Keratinocyte (primary cell): ENCODE data around the gene TIMM50. TPM values are rescaled to one million over a fixed set of nuclear protein-coding genes. Genes with fewer than 3 reads are reported as not detected.

Experiments used
- DNase-seq: peaks from one replicate; pipeline ENCODE4 v3.0.0-alpha.2; 2011; ENCODE audit warnings: low read depth, missing footprints, low spot score
- FAIRE-seq: peaks from 2 replicates; lab custom pipeline; 2011; peaks lifted over from hg19 to GRCh38; lab: Jason Lieb, UNC
- H2AFZ ChIP-seq: 2 replicates; pipeline ENCODE4 v1.6.0; 2012; ENCODE audit warnings: low read length, control low read depth, inconsistent platforms; ENCODE audit not compliant: control insufficient read depth
- H3K27ac ChIP-seq: 2 replicates; pipeline ENCODE4 v1.5.1; 2011; ENCODE audit warnings: low read length; ENCODE audit not compliant: control insufficient read depth, insufficient read depth
- H3K27me3 ChIP-seq: 3 replicates; pipeline ENCODE4 v1.6.0; 2011; ENCODE audit warnings: low read length; ENCODE audit not compliant: control insufficient read depth, insufficient read depth; ENCODE audit errors: extremely low read depth
- H3K36me3 ChIP-seq, 2 experiments: 2 replicates in 1 of 2; 3 replicates in 1 of 2; pipeline ENCODE4 v1.5.1; 2011; ENCODE audit warnings: low read length in 2 of 2, mild to moderate bottlenecking in 1 of 2; ENCODE audit not compliant: control insufficient read depth in 2 of 2, insufficient read depth in 2 of 2; ENCODE audit errors: extremely low read depth in 1 of 2
- H3K4me1 ChIP-seq: 3 replicates; pipeline ENCODE4 v1.5.1; 2011; ENCODE audit warnings: low read length; ENCODE audit not compliant: control insufficient read depth, insufficient read depth; ENCODE audit errors: extremely low read depth
- H3K4me2 ChIP-seq: 3 replicates; pipeline ENCODE4 v1.6.0; 2011; ENCODE audit warnings: low read depth, low read length; ENCODE audit not compliant: control insufficient read depth, insufficient read depth; ENCODE audit errors: extremely low read depth
- H3K4me3 ChIP-seq, 3 experiments: fragments of 200-600 bp in 1 of 3; sonication (generic) in 1 of 3; 2 replicates in 2 of 3; 3 replicates in 1 of 3; pipeline ENCODE4 v1.5.1; 2011 to 2016; ENCODE audit warnings: low read length in 3 of 3, mild to moderate bottlenecking in 3 of 3, control low read depth in 2 of 3, inconsistent platforms in 1 of 3, low read depth in 1 of 3, mixed read lengths in 1 of 3, mixed run types in 1 of 3, moderate library complexity in 1 of 3; ENCODE audit not compliant: control insufficient read depth in 2 of 3, insufficient read depth in 2 of 3; ENCODE audit errors: extremely low read depth in 1 of 3
- H3K79me2 ChIP-seq: 2 replicates; pipeline ENCODE4 v1.6.0; 2012; ENCODE audit warnings: low read length; ENCODE audit not compliant: control insufficient read depth, insufficient read depth
- H3K9ac ChIP-seq: 3 replicates; pipeline ENCODE4 v1.6.0; 2011; ENCODE audit warnings: low read length; ENCODE audit not compliant: control insufficient read depth, insufficient read depth; ENCODE audit errors: extremely low read depth
- H3K9me1 ChIP-seq: 3 replicates; pipeline ENCODE4 v1.6.0; 2011; ENCODE audit warnings: low read length; ENCODE audit not compliant: control insufficient read depth, insufficient read depth; ENCODE audit errors: extremely low read depth
- H3K9me3 ChIP-seq: 2 replicates; pipeline ENCODE4 v1.5.1; 2012; ENCODE audit warnings: low read depth, low read length; ENCODE audit not compliant: control insufficient read depth
- H4K20me1 ChIP-seq: 3 replicates; pipeline ENCODE4 v1.6.0; 2011; ENCODE audit warnings: low read length; ENCODE audit not compliant: control insufficient read depth, insufficient read depth; ENCODE audit errors: extremely low read depth
- CTCF ChIP-seq, 3 experiments: IDR thresholded peaks in 1 of 3; conservative IDR thresholded peaks in 1 of 3; optimal IDR thresholded peaks in 1 of 3; 2 replicates in 2 of 3; 3 replicates in 1 of 3; pipeline versions ENCODE3 to v1.5.1; 2011; ENCODE audit warnings: low read length in 3 of 3, mild to moderate bottlenecking in 3 of 3, moderate library complexity in 2 of 3, control low read depth in 1 of 3, inconsistent platforms in 1 of 3; ENCODE audit not compliant: insufficient read depth in 2 of 3; ENCODE audit errors: extremely low read depth in 1 of 3
- EZH2 ChIP-seq: IDR thresholded peaks from one replicate; pipeline ENCODE4 v1.6.1; 2012; ENCODE audit warnings: inconsistent platforms, mild to moderate bottlenecking, low read length, moderate library complexity
- dilution Hi-C: fragments of 300-500 bp; cut with MboI; formaldehyde crosslinking; loops from one replicate; pipeline ENCODE4 v1.7.0; 2020; ENCODE audit warnings: low sequenced_read_pairs; ENCODE audit not compliant: extremely low pct_ligation_motif_present
- polyA minus RNA-seq, 3 experiments: library from RNA; depleted of rRNA, polyadenylated mRNA; stranded (reverse); fragments of >200 nt; gene quantifications; 1 replicate in 1 of 3; 2 replicates in 1 of 3; 3 replicates in 1 of 3; pipeline ENCODE4 v1.2.3, GENCODE V29; 2011
- polyA plus RNA-seq, 5 experiments: library from polyadenylated mRNA; depleted of rRNA in 3 of 5; stranded (reverse) in 3 of 5; stranded (forward) in 1 of 5; unstranded in 1 of 5; fragments of >200 nt; gene quantifications; 1 replicate in 1 of 5; 2 replicates in 3 of 5; 3 replicates in 1 of 5; pipeline versions ENCODE4 v1.2.1 to v1.2.3, GENCODE V29; 2011 to 2012; ENCODE audit warnings: missing spikeins in 2 of 5, low read depth in 1 of 5, low replicate concordance in 1 of 5

TIMM50 gene
- polyA plus RNA-seq (71.6 to 91.5 TPM (median 85.5 TPM) in 3 replicates), polyA minus RNA-seq (68.9 to 130 TPM (median 90.1 TPM) in 3 replicates)
- polyA plus RNA-seq (2011; ENCODE audit: low read depth): 70.1 TPM
- 59.6 and 76.9 TPM in 2 replicates for polyA plus RNA-seq (2011; cell fraction: cytosol; rRNA removed)
- 70.9 and 76.6 TPM in 2 replicates for polyA plus RNA-seq (2011; cell fraction: nucleus; rRNA removed)
- 68.5 and 89.8 TPM in 2 replicates for polyA plus RNA-seq (2012; ENCODE audit: low replicate concordance)
- 89.6 TPM for polyA minus RNA-seq (2011; cell fraction: cytosol; rRNA and poly(A)+ RNA removed)
- polyA minus RNA-seq (2011; cell fraction: nucleus; rRNA and poly(A)+ RNA removed): 30.5 and 51.5 TPM in 2 replicates

GRCh38 chr19:39480337-39481228 lies at the start of gene TIMM50:
TIMM50 (plus strand) TSS chr19:39480838; CDS start chr19:39480854, 16 bp downstream.
- Histone ChIP-seq H3K27me3 (no peaks in the 10 kb centered on the region), H2AFZ (peak within 1 kb of the TSS; percentile 95), H3K27ac (peak within 1 kb of the TSS; percentile 94), H3K4me3 (peak within 1 kb of the TSS; percentile 81 to 89 (median 83)), H4K20me1 (no peaks in the 10 kb centered on the region), H3K4me1 (peaks cover 16% of the 10 kb centered on the region), H3K36me3 (peaks cover 22 to 31% of the 10 kb centered on the region in 2 experiments), H3K4me2 (peak within 1 kb of the TSS; percentile 99), H3K9me3 (no peaks in the 10 kb centered on the region), H3K9ac (peak within 1 kb of the TSS; percentile 99), H3K79me2 (peaks cover 24% of the 10 kb centered on the region), H3K9me1 (no peaks in the 10 kb centered on the region)
- TF ChIP-seq CTCF (optimal IDR thresholded peaks at IDR 0.05 in 1 of 3, IDR thresholded peaks at IDR 0.05 in 1 of 3, conservative IDR thresholded peaks at IDR 0.05 in 1 of 3; ENCODE audit: extremely low read depth in 1 of 3, insufficient read depth in 2 of 3, low read length in 3 of 3): no peak
- TF ChIP-seq EZH2: no peak
- peak; percentile 56 for FAIRE-seq
- peak; percentile 83 for DNase-seq
- dilution Hi-C loops: no loop called here

- H2AFZ ChIP-seq: no peak overlapping the region
- FAIRE-seq (no peak), DNase-seq (no peak)
- H3K9me1 ChIP-seq: peaks cover 9% of the 10 kb centered on the region
- H3K27me3 ChIP-seq: no peaks in the 10 kb centered on the region
- TF ChIP-seq CTCF (optimal IDR thresholded peaks at IDR 0.05 in 1 of 3, IDR thresholded peaks at IDR 0.05 in 1 of 3, conservative IDR thresholded peaks at IDR 0.05 in 1 of 3; ENCODE audit: extremely low read depth in 1 of 3, insufficient read depth in 2 of 3, low read length in 3 of 3) (no peak), EZH2 (no peak)
- peaks cover 21% of the 10 kb centered on the region for H3K4me1 ChIP-seq
- peaks cover 15 to 29% of the 10 kb centered on the region in 2 experiments for H3K36me3 ChIP-seq
- no peaks in the 10 kb centered on the region for H3K9me3 ChIP-seq
- H3K4me3 ChIP-seq: no peak overlapping the region
- H3K4me2 ChIP-seq: no peak overlapping the region
- no peak overlapping the region for H3K9ac ChIP-seq
- H3K79me2 ChIP-seq: peaks cover 28% of the 10 kb centered on the region
- no peak overlapping the region for H3K27ac ChIP-seq
- peaks cover 15% of the 10 kb centered on the region for H4K20me1 ChIP-seq
- dilution Hi-C loops: no loop called here
Measured at GRCh38 chr19:39432677-39433025, 48.0 kb upstream of the TIMM50 start.
